Measurements from ENCODE around the gene ZNF564. TPM values are rescaled to one million over a fixed set of nuclear protein-coding genes. Genes with fewer than 3 reads are reported as not detected.

Gene ZNF564
- total and polyA plus RNA-seq, 2 of the 13 experiments (the other 11 are each of a cell fraction or from before 2014, with no cell fraction given), result 2.3 to 11.1 TPM

DNA sequence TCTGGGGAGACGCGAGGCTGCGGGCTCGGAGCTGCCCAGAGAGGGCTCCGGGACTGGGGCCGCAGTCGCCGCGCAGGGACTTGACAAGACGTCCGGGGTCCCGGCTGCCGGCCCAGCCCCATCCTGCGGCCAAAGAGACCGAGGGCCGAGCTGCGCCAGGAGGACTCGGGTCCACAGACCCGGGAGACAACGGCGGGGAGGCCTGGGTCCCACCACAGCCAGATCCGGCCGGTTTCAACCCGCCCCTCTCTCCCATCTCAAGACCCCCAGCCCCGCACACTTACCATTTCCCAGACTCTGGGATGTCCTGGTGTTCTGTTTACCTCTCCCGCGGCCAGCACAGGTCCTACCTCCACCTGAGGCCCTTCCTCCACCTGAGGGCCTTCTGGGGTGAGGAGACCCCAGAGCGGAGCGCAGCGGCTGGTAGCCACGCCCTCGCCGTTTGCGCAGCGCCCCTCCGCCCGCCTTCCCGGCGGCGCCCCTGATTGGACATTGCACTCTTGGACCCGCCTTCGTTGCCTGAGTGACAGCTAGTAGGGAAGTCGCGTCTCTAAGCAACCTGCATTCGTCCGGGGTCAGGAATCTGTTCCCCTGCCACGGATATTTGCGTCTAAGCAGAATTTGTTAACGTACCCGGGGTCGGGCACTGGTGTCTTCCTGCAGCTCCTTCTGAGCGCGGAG is 66.8 kb downstream of the ZNF564 start, which contains the start of gene ZNF709 (continued):
- TF ChIP-seq, protein P1, sequence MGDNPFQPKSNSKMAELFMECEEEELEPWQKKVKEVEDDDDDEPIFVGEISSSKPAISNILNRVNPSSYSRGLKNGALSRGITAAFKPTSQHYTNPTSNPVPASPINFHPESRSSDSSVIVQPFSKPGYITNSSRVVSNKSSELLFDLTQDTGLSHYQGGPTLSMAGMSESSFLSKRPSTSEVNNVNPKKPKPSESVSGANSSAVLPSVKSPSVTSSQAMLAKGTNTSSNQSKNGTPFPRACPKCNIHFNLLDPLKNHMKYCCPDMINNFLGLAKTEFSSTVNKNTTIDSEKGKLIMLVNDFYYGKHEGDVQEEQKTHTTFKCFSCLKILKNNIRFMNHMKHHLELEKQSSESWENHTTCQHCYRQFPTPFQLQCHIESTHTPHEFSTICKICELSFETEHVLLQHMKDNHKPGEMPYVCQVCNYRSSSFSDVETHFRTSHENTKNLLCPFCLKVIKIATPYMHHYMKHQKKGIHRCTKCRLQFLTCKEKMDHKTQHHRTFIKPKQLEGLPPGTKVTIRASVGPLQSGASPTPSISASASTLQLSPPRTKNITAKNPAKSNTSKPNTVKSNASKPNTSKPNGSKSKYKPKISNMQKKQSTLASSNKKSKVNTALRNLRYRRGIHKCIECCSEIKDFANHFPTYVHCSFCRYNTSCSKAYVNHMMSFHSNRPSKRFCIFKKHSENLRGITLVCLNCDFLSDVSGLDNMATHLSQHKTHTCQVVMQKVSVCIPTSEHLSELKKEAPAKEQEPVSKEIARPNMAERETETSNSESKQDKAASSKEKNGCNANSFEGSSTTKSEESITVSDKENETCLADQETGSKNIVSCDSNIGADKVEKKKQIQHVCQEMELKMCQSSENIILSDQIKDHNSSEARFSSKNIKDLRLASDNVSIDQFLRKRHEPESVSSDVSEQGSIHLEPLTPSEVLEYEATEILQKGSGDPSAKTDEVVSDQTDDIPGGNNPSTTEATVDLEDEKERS (CRISPR knock-in tag; IDR thresholded peaks at IDR 0.05), result 0 out of 2 replicates have a peak, but pooled peaks have one; percentile 41
- TF ChIP-seq ZMYM2 (CRISPR knock-in tag; IDR thresholded peaks at IDR 0.05), result 0 out of 2 replicates have a peak, but pooled peaks have one; percentile 47
- no peak for TF ChIP-seq ZNF672 (CRISPR knock-in tag; IDR thresholded peaks at IDR 0.05)
- TF ChIP-seq YEATS2 (CRISPR knock-in tag; IDR thresholded peaks at IDR 0.05; ENCODE audit: borderline replicate concordance), result no peak
- 0 out of 2 replicates have a peak, but pooled peaks have one; percentile 73 for TF ChIP-seq ZNF225 (CRISPR knock-in tag; IDR thresholded peaks at IDR 0.05)
- TF ChIP-seq, protein P2, sequence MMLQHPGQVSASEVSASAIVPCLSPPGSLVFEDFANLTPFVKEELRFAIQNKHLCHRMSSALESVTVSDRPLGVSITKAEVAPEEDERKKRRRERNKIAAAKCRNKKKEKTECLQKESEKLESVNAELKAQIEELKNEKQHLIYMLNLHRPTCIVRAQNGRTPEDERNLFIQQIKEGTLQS (CRISPR knock-in tag; IDR thresholded peaks at IDR 0.05), result 0 out of 2 replicates have a peak, but pooled peaks have one; percentile 12
- no peak for TF ChIP-seq RNF2 (conservative IDR thresholded peaks at IDR 0.05; ENCODE audit: low read depth)
- TF ChIP-seq, protein P3, sequence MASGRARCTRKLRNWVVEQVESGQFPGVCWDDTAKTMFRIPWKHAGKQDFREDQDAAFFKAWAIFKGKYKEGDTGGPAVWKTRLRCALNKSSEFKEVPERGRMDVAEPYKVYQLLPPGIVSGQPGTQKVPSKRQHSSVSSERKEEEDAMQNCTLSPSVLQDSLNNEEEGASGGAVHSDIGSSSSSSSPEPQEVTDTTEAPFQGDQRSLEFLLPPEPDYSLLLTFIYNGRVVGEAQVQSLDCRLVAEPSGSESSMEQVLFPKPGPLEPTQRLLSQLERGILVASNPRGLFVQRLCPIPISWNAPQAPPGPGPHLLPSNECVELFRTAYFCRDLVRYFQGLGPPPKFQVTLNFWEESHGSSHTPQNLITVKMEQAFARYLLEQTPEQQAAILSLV (CRISPR knock-in tag; IDR thresholded peaks at IDR 0.05; ENCODE audit: borderline replicate concordance), result peak; percentile 89
- TF ChIP-seq, protein P4, sequence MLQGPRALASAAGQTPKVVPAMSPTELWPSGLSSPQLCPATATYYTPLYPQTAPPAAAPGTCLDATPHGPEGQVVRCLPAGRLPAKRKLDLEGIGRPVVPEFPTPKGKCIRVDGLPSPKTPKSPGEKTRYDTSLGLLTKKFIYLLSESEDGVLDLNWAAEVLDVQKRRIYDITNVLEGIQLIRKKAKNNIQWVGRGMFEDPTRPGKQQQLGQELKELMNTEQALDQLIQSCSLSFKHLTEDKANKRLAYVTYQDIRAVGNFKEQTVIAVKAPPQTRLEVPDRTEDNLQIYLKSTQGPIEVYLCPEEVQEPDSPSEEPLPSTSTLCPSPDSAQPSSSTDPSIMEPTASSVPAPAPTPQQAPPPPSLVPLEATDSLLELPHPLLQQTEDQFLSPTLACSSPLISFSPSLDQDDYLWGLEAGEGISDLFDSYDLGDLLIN (CRISPR knock-in tag; IDR thresholded peaks at IDR 0.05; ENCODE audit: borderline replicate concordance), result no peak; the same call in 1 of the 2 replicates
- TF ChIP-seq ZNF652 (CRISPR knock-in tag; IDR thresholded peaks at IDR 0.05; ENCODE audit: borderline replicate concordance, low read depth), result no peak
- TF ChIP-seq CAMTA2 (CRISPR knock-in tag; IDR thresholded peaks at IDR 0.05; ENCODE audit: borderline replicate concordance), result no peak
- TF ChIP-seq, protein P5, sequence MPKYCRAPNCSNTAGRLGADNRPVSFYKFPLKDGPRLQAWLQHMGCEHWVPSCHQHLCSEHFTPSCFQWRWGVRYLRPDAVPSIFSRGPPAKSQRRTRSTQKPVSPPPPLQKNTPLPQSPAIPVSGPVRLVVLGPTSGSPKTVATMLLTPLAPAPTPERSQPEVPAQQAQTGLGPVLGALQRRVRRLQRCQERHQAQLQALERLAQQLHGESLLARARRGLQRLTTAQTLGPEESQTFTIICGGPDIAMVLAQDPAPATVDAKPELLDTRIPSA (CRISPR knock-in tag; IDR thresholded peaks at IDR 0.05; ENCODE audit: borderline replicate concordance), result peak; percentile 53; the same call in 1 of the 2 replicates
- peak; percentile 80 for TF ChIP-seq GABPB1 (CRISPR knock-in tag; IDR thresholded peaks at IDR 0.05)
- TF ChIP-seq, protein P6, sequence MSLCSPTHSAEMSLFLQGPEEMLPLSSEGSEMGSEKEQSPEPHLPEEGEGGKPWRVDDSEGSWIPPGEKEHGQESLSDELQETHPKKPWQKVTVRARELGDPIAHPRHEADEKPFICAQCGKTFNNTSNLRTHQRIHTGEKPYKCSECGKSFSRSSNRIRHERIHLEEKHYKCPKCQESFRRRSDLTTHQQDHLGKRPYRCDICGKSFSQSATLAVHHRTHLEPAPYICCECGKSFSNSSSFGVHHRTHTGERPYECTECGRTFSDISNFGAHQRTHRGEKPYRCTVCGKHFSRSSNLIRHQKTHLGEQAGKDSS (CRISPR knock-in tag; IDR thresholded peaks at IDR 0.05; ENCODE audit: borderline replicate concordance, low read depth), result 0 out of 2 replicates have a peak, but pooled peaks have one; percentile 81
- TF ChIP-seq ZNF883 (CRISPR knock-in tag; IDR thresholded peaks at IDR 0.05; ENCODE audit: not compliant biosample characterization), result peak; percentile 60
- TF ChIP-seq SMAD3 (CRISPR knock-in tag; IDR thresholded peaks at IDR 0.05), result 0 out of 2 replicates have a peak, but pooled peaks have one; percentile 46
- no peak for TF ChIP-seq BCL6 (CRISPR knock-in tag; IDR thresholded peaks at IDR 0.05)
- TF ChIP-seq, protein P7, sequence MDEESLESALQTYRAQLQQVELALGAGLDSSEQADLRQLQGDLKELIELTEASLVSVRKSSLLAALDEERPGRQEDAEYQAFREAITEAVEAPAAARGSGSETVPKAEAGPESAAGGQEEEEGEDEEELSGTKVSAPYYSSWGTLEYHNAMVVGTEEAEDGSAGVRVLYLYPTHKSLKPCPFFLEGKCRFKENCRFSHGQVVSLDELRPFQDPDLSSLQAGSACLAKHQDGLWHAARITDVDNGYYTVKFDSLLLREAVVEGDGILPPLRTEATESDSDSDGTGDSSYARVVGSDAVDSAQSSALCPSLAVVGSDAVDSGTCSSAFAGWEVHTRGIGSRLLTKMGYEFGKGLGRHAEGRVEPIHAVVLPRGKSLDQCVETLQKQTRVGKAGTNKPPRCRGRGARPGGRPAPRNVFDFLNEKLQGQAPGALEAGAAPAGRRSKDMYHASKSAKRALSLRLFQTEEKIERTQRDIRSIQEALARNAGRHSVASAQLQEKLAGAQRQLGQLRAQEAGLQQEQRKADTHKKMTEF (CRISPR knock-in tag; IDR thresholded peaks at IDR 0.05), result peak; percentile 73
